GM12873 (cell line): ENCODE results near the gene SEC14L6.

ENCODE experiments used
- TF ChIP-seq, protein P1 (sequence below): IDR thresholded peaks from 2 replicates; pipeline ENCODE4 v1.5.1; 2012; ENCODE audit warnings: low read depth, mild to moderate bottlenecking, moderate library complexity, low read length, control low read depth; ENCODE audit not compliant: insufficient read depth; ENCODE audit errors: missing control alignments

SEC14L6 gene

DNA sequence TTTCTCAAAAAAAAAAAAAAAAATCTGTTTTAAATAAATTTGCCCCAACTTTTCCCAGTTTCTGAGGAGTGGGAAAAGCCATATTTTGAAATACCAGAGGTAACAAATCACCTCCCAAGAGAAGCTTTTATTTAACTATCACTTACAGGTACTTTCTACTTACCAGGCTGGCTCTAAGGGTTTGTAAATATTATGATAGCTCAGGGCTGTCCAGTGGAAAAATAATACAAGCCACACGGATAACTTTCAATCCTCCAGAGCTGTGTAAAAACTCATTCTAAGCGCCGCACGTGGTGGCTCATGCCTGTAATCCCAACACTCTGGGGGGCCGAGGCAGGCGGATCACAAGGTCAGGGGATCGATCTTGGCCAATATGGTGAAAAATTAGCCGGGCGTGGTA, 35.4 kb downstream of the SEC14L6 start:
- TF ChIP-seq, protein P1, sequence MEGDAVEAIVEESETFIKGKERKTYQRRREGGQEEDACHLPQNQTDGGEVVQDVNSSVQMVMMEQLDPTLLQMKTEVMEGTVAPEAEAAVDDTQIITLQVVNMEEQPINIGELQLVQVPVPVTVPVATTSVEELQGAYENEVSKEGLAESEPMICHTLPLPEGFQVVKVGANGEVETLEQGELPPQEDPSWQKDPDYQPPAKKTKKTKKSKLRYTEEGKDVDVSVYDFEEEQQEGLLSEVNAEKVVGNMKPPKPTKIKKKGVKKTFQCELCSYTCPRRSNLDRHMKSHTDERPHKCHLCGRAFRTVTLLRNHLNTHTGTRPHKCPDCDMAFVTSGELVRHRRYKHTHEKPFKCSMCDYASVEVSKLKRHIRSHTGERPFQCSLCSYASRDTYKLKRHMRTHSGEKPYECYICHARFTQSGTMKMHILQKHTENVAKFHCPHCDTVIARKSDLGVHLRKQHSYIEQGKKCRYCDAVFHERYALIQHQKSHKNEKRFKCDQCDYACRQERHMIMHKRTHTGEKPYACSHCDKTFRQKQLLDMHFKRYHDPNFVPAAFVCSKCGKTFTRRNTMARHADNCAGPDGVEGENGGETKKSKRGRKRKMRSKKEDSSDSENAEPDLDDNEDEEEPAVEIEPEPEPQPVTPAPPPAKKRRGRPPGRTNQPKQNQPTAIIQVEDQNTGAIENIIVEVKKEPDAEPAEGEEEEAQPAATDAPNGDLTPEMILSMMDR = no peak

DNA sequence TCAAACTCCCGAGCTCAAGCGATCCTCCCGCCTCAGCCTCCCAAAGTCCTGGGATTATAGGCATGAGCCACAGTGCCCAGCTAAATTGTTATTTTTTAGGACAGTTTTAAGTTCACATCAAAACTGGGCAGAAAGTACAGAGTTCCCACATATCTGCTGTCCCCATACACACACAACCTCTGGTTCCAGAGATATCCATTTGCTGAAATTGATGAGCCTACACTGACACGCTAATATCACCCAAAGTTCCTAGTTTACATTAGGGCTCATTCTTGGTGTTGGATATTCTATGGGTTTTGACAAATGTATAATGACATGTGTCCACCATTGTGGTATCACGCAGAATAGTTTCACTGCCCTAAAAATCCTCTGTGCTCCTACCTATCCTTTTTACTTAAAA, 38.3 kb downstream of the SEC14L6 start:
- TF ChIP-seq, protein P1 = no peak

DNA sequence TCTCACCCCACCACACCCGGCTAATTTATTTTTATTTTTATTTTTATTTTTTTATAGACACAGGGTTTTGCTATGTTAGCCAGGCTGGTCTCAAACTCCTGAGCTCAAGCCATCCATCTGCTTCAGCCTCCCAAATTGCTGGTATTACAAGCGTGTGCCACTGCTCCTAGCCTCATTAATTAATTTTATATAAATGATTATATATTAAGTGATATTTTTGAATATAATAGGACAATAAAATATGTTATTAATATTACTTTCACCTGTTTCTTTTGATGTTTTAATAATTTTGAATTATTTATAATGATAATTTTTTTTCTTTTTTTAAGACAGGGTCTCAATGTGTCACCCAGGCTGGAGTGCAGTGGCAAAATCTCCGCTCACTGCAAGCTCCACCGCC, 38.9 kb downstream of the SEC14L6 start:
- TF ChIP-seq, protein P1 = no peak

DNA sequence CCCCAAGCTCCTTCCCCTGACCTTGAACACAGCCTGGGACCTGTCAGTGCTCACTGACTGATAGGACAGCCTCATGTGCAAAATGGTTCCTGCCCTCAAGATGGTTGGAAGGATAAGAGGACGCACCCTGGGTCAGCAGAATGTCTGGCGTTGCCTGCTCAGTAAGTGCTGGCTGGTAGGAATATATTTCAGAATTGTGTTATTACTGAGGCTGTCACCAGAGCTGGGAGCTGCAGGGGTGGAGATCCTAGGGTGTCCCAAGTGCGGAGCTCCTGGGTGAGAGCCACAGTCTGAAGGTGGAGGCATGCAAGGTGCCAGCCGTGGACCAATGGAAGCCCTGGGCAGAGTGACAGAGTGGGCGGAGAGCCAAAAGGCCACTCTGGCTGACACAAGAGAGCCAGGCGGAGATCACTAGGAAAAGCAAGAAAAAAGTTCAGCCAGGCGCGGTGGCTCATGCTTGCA, 40.0 kb downstream of the SEC14L6 start:
- TF ChIP-seq, protein P1 = no peak

DNA sequence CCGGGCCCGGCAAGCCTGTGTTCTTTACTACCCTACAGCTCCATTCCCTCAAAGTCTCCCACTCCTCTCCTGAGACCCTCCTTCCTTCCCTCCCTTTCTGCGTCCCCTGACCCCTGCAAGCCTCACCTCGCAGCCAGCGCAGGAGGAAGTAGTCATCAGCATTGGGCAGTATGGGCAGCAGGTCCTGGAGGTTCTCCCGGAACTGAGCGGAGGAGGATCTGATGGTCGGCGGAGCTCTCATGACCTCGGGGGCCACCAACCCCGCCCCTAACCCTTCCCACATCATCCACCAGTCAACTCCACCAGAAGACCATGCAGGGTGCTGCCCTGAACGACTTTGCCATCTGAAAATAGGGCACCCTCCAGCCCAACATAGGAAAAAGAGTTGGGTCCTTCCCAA, 43.0 kb downstream of the SEC14L6 start:
- TF ChIP-seq, protein P1 = no peak

DNA sequence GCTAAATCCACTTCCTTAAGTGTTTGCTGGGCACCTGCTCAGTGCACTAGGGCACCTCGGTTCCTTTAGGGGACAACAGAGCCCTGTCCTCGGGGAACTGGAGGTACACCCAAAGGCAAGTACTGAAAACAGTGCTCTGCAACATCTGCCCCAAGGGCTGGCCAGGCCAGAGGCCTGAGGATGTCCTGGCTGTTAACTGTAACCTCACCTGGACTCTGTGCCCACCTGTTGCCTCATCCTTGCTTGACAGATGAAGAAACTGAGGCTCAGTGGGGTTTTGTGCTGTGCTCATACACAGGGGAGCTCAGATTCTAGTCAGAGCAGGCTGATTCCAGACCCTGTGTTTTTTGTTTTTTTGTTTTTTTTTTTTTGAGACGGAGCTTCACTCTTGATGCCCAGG, 43.6 kb downstream of the SEC14L6 start:
- TF ChIP-seq, protein P1 = no peak

DNA sequence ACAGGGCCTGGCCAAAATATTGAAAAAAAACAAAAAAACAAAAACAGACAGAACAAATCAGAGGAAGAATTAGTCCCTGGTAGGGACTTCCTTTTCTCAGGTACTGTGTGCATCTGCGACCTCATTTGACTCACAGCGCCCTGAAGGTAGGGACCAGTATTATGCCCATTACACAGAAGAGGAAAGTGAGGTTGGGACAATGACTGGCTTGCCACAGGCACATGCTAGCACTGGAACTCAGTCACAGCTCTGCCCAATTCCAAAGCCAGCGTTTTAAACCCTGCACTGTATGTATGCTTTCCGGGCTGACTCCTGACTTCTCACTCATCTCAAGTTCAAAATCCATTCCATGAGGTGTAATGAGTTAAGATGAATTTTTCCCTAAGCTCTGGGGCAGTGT, 44.4 kb downstream of the SEC14L6 start:
- TF ChIP-seq, protein P1 = no peak
